AG04449 (cell line): ENCODE data around the gene ATP10B.

Experiments used
- CTCF ChIA-PET: fragments of 350-600 bp; formaldehyde crosslinking; extraction: SDS; loops from one replicate; lab custom pipeline; 2021; ENCODE audit warnings: antibody characterized with exemption; lab: Yijun Ruan, JAX
- POLR2A ChIA-PET: fragments of 400-600, 350-600 bp; formaldehyde crosslinking; extraction: SDS; loops from one replicate; lab custom pipeline; 2020; ENCODE audit warnings: antibody characterized with exemption, inconsistent platforms; lab: Yijun Ruan, JAX
- DNase-seq: peaks from one replicate; pipeline ENCODE4 v3.0.0-alpha.2; 2010; ENCODE audit warnings: low read depth, low spot score
- H3K4me3 ChIP-seq: 2 replicates; pipeline ENCODE4 v1.5.1; 2011; ENCODE audit warnings: low read depth, mild to moderate bottlenecking, control low read depth, low read length
- TF ChIP-seq, protein P1 (sequence below): IDR thresholded peaks from one replicate; pipeline ENCODE4 v1.5.1; 2011; ENCODE audit warnings: mild to moderate bottlenecking, moderate library complexity, low read length, control low read depth, inconsistent platforms; ENCODE audit not compliant: insufficient read depth; ENCODE audit errors: missing control alignments

The ATP10B gene

DNA sequence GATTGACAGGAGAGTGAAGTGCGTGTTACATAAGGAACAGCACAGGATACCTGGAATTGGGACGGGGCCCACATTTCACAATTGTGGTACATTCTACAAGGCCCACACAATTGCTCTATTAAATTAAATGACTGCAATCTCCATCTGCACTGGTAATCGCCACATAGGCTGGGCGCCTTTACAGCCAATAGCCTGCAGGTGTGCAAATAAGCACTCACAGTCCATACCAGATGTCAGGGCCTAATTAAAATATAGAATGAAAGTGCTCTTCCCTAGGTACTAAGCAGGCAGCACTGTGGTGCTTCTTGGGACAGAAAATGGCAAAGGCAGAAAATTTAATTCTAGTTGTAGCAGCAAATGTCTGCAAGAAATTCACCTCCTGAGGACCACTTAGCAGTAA lies 82.7 kb downstream of the ATP10B start:
- no peak for DNase-seq
- H3K4me3 ChIP-seq = no peak overlapping the region
- POLR2A ChIA-PET = no interaction called here
- TF ChIP-seq, protein P1, sequence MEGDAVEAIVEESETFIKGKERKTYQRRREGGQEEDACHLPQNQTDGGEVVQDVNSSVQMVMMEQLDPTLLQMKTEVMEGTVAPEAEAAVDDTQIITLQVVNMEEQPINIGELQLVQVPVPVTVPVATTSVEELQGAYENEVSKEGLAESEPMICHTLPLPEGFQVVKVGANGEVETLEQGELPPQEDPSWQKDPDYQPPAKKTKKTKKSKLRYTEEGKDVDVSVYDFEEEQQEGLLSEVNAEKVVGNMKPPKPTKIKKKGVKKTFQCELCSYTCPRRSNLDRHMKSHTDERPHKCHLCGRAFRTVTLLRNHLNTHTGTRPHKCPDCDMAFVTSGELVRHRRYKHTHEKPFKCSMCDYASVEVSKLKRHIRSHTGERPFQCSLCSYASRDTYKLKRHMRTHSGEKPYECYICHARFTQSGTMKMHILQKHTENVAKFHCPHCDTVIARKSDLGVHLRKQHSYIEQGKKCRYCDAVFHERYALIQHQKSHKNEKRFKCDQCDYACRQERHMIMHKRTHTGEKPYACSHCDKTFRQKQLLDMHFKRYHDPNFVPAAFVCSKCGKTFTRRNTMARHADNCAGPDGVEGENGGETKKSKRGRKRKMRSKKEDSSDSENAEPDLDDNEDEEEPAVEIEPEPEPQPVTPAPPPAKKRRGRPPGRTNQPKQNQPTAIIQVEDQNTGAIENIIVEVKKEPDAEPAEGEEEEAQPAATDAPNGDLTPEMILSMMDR = no peak
- CTCF ChIA-PET = no interaction called here

GRCh38 chr5:160767062-160767461 lies 84.9 kb downstream of the ATP10B start:
- CTCF ChIA-PET = no interaction called here
- TF ChIP-seq, protein P1 = no peak
- no peak for DNase-seq
- no peak overlapping the region for H3K4me3 ChIP-seq
- POLR2A ChIA-PET = no interaction called here

DNA sequence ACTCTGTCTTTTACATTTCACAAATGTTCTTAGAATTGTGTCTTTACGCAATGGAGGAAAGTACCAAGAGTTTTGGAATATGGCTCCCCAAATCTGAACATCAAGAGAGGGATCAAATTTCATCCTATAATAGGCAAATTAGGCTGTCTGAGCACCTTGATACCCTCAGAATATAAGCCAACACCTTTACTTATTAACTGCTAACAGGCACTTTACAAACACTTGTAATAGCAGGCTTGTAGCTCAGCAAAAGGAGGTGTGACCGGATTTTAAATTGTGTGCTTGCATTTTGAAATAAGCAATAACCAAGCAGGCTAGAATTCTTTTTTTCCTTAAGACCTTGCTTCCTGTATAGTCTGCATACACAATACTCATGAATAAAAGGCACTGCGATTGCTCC lies 92.0 kb downstream of the ATP10B start:
- no peak for DNase-seq
- CTCF ChIA-PET = no interaction called here
- POLR2A ChIA-PET = no interaction called here
- TF ChIP-seq, protein P1 = no peak
- no peak overlapping the region for H3K4me3 ChIP-seq

GRCh38 chr5:160757194-160757593 lies 94.8 kb downstream of the ATP10B start:
- TF ChIP-seq, protein P1 = no peak
- ChIA-PET POLR2A (no interaction called here), CTCF (no interaction called here)
- no peak for DNase-seq
- no peak overlapping the region for H3K4me3 ChIP-seq

DNA sequence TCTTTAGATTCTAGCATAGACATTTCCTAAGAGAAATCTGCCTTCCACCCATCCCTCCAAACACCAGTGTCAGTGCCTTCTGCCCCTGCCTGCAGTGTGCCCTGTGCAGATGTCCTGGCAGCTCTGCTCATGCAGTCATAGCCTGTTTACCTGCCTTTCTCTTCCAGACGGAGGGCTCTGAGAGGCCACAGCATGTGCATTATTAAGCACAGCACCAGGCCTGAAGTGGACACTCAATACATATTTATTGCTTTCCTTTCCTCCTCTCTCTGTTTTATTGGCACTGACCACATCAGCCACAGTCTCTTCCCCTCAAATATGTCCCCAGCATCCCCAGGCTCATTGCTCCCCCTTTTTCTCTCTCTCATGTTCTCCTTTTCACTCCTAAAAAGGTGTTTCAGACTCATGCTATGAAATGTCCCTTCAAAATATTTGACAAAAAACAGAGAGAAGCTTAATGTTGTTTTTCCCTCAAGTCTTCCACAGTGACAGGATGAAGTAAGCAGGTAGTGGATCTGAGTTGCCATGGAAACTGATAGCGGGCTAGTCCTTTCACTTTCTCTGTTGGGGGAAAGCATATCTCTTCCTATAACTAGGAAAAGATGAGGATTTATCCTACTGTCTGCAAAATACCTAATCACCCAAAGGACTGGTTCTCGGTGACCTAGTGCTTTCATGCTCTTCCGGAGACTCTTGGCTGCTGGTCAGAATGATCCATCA lies 100.9 kb downstream of the ATP10B start:
- H3K4me3 ChIP-seq = no peak overlapping the region
- DNase-seq = no peak
- CTCF ChIA-PET = no interaction called here
- POLR2A ChIA-PET = no interaction called here
- TF ChIP-seq, protein P1 = no peak

GRCh38 chr5:160749682-160750081 lies 102.3 kb downstream of the ATP10B start:
- ChIA-PET CTCF (no interaction called here), POLR2A (no interaction called here)
- TF ChIP-seq, protein P1 = no peak
- DNase-seq = no peak
- no peak overlapping the region for H3K4me3 ChIP-seq
